Psoas muscle (tissue), 8 donors: ENCODE data around the gene TKFC. TPM values are rescaled to one million over a fixed set of nuclear protein-coding genes. Genes with fewer than 3 reads are reported as not detected.
A peak's percentile ranks its signal among the peaks of the same experiment; 100 is the strongest.

Experiments
- ATAC-seq, 4 donors: fragments of 200-7000 bp; cut with Tn5 transposase; one replicate each; pipeline ENCODE4 v1.9.1; 2020; ENCODE audit warnings: moderate library complexity in 3 of 4, mild to moderate bottlenecking in 2 of 4
- DNase-seq, 2 donors: peaks; one replicate each; pipeline ENCODE4 v3.0.0-alpha.2; 2020
- H3K27ac ChIP-seq: fragments of 200-600 bp; one replicate; pipeline ENCODE4 v1.8.0; 2022
- H3K27me3 ChIP-seq, 3 donors: fragments of 200-600 bp in 1 of 3; one replicate each; pipeline versions ENCODE4 v1.6.1 to v1.8.0; 2013 to 2022; ENCODE audit warnings: low read length in 2 of 3, mild to moderate bottlenecking in 2 of 3, moderate library complexity in 1 of 3; ENCODE audit not compliant: insufficient read depth in 3 of 3
- H3K36me3 ChIP-seq, 2 donors: fragments of 200-600 bp in 1 of 2; one replicate each; pipeline versions ENCODE4 v1.6.1 to v1.8.0; 2013 to 2022; ENCODE audit warnings: low read depth in 1 of 2, mild to moderate bottlenecking in 1 of 2, moderate library complexity in 1 of 2; ENCODE audit not compliant: insufficient read depth in 1 of 2
- H3K4me1 ChIP-seq: fragments of 200-600 bp; one replicate; pipeline ENCODE4 v1.8.0; 2022
- H3K4me3 ChIP-seq: fragments of 200-600 bp; one replicate; pipeline ENCODE4 v1.8.0; 2022; ENCODE audit warnings: mild to moderate bottlenecking
- H3K9me3 ChIP-seq: fragments of 200-600 bp; one replicate; pipeline ENCODE4 v1.8.0; 2022
- WGBS, 3 donors: extraction: QIAGEN DNeasy Blood & Tissue Kit; methylation state at CpG; one replicate each; pipeline versions ENCODE4 v1.1.6 to v1.1.7; 2013; 5-methylcytosine and 5-hydroxymethylcytosine counted together
- intact Hi-C, 2 donors: fragments of 100-400 bp; cut with DNase I; formaldehyde crosslinking; loops; one replicate each; pipeline versions ENCODE4 v1.11.0 to v1.14.2; 2022
- polyA plus RNA-seq, 3 donors: library from polyadenylated mRNA; stranded (reverse); fragments of 200-250 nt; gene quantifications; one replicate each; pipeline ENCODE4 v1.2.3, GENCODE V29; 2013
- total RNA-seq, 4 donors: library from RNA; stranded (reverse); fragmentation: NEBNext Ultra II Directional in 2 of 4; extraction: Animal tissue kit (Norgen Biotek cat#: 25700) in 2 of 4; gene quantifications; one replicate each; pipeline versions ENCODE4 v1.2.1 to v1.2.4, GENCODE V29; 2021 to 2023
- TF ChIP-seq, protein P1 (sequence below): fragments of 200-600 bp; IDR thresholded peaks from one replicate; pipeline ENCODE4 v1.8.0; 2022; ENCODE audit warnings: antibody characterized with exemption
- donor health status: healthy with polysubstance abuse.
- donor health status: DM: no; HTN: no; CAD: no; lungs with moderate emphysema.
- donor health status: Bipolar disorder and iron deficiency.
- donor health status: healthy.
- donor health status: DM: yes; HTN: yes; CAD: no.
- donor health status: DM: no; HTN: no; CAD: no.
- donor health status: DM: no; HTN: no; CAD: no.
- donor health status: DM: yes; HTN: yes; CAD: no.

The TKFC gene
- total and polyA plus RNA-seq, 7 donors = 7.2 to 30.4 (median 13.4) TPM

- 38 to 56% (median 49%) methylated on average over 12 of the region's 12 CpGs for WGBS, 3 donors
- TF ChIP-seq, protein P1, sequence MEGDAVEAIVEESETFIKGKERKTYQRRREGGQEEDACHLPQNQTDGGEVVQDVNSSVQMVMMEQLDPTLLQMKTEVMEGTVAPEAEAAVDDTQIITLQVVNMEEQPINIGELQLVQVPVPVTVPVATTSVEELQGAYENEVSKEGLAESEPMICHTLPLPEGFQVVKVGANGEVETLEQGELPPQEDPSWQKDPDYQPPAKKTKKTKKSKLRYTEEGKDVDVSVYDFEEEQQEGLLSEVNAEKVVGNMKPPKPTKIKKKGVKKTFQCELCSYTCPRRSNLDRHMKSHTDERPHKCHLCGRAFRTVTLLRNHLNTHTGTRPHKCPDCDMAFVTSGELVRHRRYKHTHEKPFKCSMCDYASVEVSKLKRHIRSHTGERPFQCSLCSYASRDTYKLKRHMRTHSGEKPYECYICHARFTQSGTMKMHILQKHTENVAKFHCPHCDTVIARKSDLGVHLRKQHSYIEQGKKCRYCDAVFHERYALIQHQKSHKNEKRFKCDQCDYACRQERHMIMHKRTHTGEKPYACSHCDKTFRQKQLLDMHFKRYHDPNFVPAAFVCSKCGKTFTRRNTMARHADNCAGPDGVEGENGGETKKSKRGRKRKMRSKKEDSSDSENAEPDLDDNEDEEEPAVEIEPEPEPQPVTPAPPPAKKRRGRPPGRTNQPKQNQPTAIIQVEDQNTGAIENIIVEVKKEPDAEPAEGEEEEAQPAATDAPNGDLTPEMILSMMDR = no peak
- Histone ChIP-seq H3K4me3 (peak overlapping the region; percentile 69), H3K36me3 (peaks cover 15 to 39% of the 10 kb centered on the region in 2 donors), H3K27me3 (peaks cover 0 to 21% (median 0%) of the 10 kb centered on the region in 3 donors), H3K27ac (no peak overlapping the region), H3K9me3 (no peaks in the 10 kb centered on the region), H3K4me1 (peaks cover 16% of the 10 kb centered on the region)
- peak in 1 of 4 donors; percentile 10 for ATAC-seq
- no peak for DNase-seq
- intact Hi-C loops = no loop called here
Measured at GRCh38 chr11:61295596-61295926, 37.5 kb upstream of the TKFC start.

DNA sequence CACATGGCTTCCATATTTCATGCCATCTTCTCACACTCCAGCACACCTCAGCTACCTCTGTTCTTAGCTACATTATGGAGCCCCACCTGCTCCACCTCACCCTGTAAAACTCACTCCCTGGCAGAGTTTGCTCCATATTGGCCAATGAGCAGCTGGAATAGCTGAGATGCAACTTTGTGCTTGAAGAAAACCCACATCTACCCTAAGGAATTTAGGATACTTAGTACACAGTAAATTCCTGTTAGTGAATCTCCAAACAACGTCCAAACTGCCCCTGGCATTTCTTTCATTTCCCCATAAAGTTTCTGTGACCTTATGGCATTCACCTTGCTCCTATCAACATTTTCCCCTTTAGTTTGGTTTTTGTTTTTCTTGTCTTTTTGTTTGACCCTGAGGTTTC, 35.7 kb upstream of the TKFC start:
- H3K36me3 ChIP-seq = peaks cover 27 to 57% of the 10 kb centered on the region in 2 donors
- H3K27ac ChIP-seq = no peak overlapping the region
- intact Hi-C loops = no loop called here
- peaks cover 16% of the 10 kb centered on the region for H3K4me1 ChIP-seq
- 47 to 79% (median 65%) methylated on average over 1 of the region's 1 CpG for WGBS, 3 donors
- DNase-seq = no peak
- no peaks in the 10 kb centered on the region for H3K9me3 ChIP-seq
- H3K27me3 ChIP-seq = peaks cover 0 to 21% (median 0%) of the 10 kb centered on the region in 3 donors
- TF ChIP-seq, protein P1 = no peak
- ATAC-seq = no peak
- no peak overlapping the region for H3K4me3 ChIP-seq

GRCh38 chr11:61297746-61298145, 35.3 kb upstream of the TKFC start:
- Histone ChIP-seq H3K27me3 (peaks cover 0 to 21% (median 0%) of the 10 kb centered on the region in 3 donors), H3K9me3 (no peaks in the 10 kb centered on the region), H3K36me3 (peaks cover 30 to 61% of the 10 kb centered on the region in 2 donors), H3K4me1 (peaks cover 16% of the 10 kb centered on the region), H3K27ac (no peak overlapping the region), H3K4me3 (no peak overlapping the region)
- peak; percentile 42 to 65 for DNase-seq
- TF ChIP-seq, protein P1 = no peak
- WGBS, 3 donors = 41 to 45% (median 45%) methylated on average over 5 of the region's 5 CpGs
- intact Hi-C loops = no loop called here
- ATAC-seq = peak; percentile 36 to 50 (median 42)

GRCh38 chr11:61298663-61299244, 34.3 kb upstream of the TKFC start:
- Histone ChIP-seq H3K4me1 (peaks cover 16% of the 10 kb centered on the region), H3K27me3 (peaks cover 0 to 19% (median 0%) of the 10 kb centered on the region in 3 donors), H3K9me3 (no peaks in the 10 kb centered on the region), H3K36me3 (peaks cover 37 to 71% of the 10 kb centered on the region in 2 donors), H3K27ac (no peak overlapping the region), H3K4me3 (no peak overlapping the region)
- ATAC-seq = no peak
- intact Hi-C loops = no loop called here
- WGBS, 3 donors = 87 to 90% (median 87%) methylated on average over 4 of the region's 4 CpGs
- TF ChIP-seq, protein P1 = no peak
- DNase-seq = no peak

- no peak for ATAC-seq
- 85 to 87% (median 86%) methylated on average over 13 of the region's 13 CpGs for WGBS, 3 donors
- peaks cover 56 to 98% of the 10 kb centered on the region in 2 donors for H3K36me3 ChIP-seq
Measured at GRCh38 chr11:61302550-61302949, 30.5 kb upstream of the TKFC start.

More at GRCh38 chr11:61302550-61302949, 30.5 kb upstream of the TKFC start:
- no peak overlapping the region for H3K4me3 ChIP-seq
- no peaks in the 10 kb centered on the region for H3K27me3 ChIP-seq
- intact Hi-C loops = no loop called here
- no peaks in the 10 kb centered on the region for H3K9me3 ChIP-seq
- DNase-seq = no peak
- no peak overlapping the region for H3K27ac ChIP-seq
- TF ChIP-seq, protein P1 = no peak
- H3K4me1 ChIP-seq = no peaks in the 10 kb centered on the region
